Central memory CD4-positive, alpha-beta T cell (primary cell): ENCODE data around the gene ARL6.

ENCODE experiments used
- DNase-seq: peaks from one replicate; pipeline ENCODE4 v3.0.0; 2022
- total RNA-seq, 3 experiments: gene quantifications; one replicate each; lab custom pipeline; 2026; lab: John Stamatoyannopoulos, UW

The ARL6 gene, protein sequence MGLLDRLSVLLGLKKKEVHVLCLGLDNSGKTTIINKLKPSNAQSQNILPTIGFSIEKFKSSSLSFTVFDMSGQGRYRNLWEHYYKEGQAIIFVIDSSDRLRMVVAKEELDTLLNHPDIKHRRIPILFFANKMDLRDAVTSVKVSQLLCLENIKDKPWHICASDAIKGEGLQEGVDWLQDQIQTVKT
- 5.6 to 15.0 (median 12.0) reads per million in 3 experiments for total RNA-seq

GRCh38 chr3:97764407-97765238 is at the start of gene ARL6:
TSS of gene ARL6 (plus strand) at chr3:97764758. CDS start at chr3:97768108, 3,350 bp downstream.
- peak; percentile 75 for DNase-seq

GRCh38 chr3:97719156-97719821 is 45.3 kb upstream of the ARL6 start:
- DNase-seq: peak; percentile 37

- no peak for DNase-seq
Measured at GRCh38 chr3:97720417-97720816, 44.1 kb upstream of the ARL6 start.

- DNase-seq: no peak
Measured at GRCh38 chr3:97721446-97721845, 43.1 kb upstream of the ARL6 start.

DNA sequence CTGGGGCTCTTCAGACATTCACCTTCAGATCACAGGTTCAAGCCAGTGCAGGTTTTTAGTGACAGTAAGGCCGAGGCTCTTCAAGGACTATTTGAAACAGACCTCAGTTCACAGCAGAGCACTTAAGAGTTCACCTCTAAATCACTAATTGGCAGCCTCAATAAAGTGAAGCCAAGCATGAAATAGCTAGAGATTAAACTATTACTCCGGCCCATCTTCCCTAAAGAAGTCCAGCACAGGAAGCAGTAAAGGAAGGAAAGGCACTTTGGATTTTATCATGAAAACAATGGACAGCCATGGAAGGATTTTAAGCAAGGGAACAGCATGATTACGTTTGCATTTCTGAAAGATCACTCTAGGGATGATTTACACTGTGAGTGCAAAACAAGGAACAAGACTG is 27.6 kb upstream of the ARL6 start:
- DNase-seq: no peak

GRCh38 chr3:97738761-97739160 is 25.8 kb upstream of the ARL6 start:
- DNase-seq: no peak

GRCh38 chr3:97742036-97742435 is 22.5 kb upstream of the ARL6 start:
- no peak for DNase-seq

DNA sequence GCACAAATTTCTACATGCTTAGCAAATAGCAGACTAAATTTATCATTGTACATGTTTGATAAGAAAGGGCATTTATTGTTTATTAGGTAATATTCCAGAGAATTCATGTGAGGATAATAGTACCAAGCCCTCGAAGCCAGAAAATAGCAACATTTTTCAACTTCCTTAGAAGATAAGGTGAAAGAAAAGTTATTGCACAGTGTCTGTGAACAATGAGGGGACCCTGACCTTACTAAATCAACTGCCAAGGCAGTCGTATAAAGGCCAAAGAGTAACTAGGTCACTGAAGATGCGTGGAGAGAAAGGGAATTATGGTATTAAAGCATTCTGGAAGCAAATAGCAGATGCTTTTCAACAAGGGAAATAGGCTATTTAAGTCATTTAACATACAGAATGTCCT is 20.3 kb upstream of the ARL6 start:
- DNase-seq: no peak

DNA sequence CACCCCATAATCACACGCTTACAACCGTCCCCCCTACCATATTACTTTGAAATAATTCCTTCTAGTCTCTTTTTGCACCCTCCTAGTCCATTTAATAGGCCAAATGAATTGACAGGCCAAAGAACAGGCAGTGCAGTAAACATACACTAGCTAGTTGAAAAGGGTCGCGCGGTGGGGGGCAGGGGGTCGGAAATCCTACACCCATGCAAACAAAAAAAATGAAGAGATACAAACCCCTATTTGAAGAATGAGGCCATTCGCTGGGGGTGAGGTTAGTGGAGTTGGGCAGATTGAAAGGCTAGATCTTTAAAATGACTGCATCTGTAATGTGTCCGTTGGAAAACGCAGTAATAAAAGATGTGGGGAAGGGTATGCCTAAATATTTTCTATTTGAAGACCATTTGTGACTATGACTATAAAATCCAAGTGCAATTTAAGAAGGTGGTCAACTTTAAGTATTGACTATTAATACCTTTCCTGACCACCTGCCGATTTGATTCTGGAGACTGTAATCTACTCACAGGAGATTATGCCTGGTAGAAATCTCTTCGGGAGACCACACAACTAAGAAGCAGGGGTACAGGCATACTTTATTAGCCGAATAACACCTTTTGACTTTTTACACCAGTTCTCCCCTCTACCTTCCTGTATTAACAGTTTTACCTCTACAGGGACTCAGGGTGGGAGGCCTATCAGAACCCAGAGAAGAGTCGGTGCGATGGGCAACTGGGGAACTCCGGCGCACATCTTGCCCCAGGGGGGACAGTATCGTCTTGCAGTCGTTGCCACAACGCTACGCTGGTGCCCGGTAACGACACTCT is 762 bp upstream of the ARL6 start:
- DNase-seq: no peak

GRCh38 chr3:97765336-97765735 is 778 bp downstream of the ARL6 start:
- DNase-seq: no peak

DNA sequence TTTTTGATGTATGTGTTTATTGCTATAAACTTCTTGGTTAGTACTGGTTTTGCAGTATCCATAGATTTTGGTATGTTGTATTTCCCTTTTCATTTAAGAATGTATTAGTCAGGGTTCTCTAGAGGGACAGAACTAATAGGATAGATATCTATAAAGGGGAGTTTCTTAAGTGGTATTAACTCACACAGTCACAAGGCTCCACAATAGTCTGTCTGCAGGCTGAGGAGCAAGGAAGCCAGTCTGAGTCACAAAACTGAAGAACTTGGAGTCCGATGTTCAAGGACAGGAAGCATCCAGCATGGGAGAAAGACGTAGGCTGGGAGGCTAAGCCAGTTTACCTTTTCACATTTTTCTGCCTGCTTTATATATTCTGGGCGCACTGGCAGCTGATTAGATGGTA is 8.4 kb downstream of the ARL6 start:
- DNase-seq: no peak

DNA sequence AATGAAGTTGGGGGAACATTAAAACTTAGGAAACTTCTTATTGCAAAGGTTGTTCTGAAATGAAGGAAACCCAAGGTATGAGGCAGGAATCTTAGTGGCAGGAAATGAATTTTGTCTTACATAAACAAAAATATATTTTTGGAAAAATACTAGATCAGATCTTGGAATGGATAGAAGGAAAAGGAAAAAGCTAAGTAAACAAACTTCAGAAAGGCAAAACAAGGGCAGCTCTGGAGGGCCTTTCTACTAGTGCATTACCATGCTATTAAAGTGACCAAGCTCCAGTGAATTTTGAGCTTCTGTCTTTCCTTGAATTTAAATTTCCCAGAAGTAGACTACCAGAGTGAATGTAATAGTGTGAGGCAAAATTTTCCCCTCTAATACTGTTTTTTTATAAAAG is 13.6 kb downstream of the ARL6 start:
- no peak for DNase-seq

- DNase-seq: peak; percentile 56
Measured at GRCh38 chr3:97793420-97794019, 29.0 kb downstream of the ARL6 start.

DNA sequence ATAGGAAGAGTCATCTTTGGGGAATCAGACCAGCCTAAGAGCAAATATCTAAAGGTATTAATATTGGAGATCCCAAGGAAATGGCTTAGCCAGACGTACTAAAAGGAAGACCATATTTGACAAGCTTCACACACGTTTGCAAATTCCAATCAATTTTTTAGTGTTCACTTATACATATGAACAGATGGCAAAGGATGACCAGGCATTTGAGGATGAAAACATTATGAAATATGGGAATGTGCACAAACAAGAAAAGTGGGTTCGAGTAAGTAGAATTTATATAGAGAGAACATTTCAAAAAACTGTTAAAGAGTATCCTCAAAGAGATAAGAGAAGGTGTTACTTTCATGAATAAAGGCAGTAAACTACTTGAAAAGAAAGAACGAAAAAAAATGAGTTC is 31.4 kb downstream of the ARL6 start:
- DNase-seq: no peak

DNA sequence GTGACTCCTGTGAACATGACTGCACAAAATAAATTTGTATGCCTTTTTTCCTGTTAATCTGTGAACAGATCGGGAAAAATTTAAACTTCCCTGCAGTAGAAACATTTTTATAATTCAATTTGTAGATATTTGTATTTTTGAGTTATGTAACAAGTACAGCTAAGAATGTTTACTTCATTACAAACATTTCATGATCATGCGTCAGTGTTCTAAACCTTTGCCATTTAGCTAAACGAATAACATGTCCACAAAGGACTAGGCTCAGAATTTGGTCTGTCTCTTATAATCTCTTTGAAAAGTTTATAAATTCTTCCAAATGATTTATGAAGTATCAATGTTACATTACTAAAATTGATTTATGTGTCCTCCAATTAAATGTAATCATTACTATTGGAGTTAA is 39.9 kb downstream of the ARL6 start:
- no peak for DNase-seq

DNA sequence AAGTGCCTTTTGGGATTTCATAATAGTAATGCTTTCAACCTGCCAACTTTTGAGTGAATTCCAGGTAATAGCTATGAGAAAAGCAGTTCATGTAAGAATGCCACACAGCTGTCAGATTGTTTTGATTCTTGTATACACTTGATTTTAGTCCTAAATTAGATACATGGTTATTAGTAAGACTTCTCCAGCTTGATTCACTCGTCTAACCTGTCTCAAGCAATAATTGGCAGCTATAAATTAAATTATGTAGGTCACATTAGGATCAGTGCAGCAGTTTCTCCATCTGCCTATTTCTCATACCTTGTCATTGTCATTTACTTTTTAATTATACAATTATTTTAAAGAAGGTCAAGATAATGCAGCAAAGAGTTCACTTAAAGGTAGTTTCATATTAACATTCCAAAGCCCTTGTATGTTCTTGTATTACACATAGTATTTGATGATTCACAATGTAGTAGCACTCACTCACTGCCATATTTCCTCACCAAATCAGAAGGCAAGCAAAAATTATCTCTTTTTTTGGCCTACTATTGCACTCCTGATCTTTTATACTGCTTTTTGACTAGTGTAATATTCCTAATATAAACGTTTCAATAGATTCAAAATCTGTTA is 46.3 kb downstream of the ARL6 start:
- no peak for DNase-seq

- peak; percentile 33 for DNase-seq
Measured at GRCh38 chr3:97815149-97815917, 50.8 kb downstream of the ARL6 start.

DNA sequence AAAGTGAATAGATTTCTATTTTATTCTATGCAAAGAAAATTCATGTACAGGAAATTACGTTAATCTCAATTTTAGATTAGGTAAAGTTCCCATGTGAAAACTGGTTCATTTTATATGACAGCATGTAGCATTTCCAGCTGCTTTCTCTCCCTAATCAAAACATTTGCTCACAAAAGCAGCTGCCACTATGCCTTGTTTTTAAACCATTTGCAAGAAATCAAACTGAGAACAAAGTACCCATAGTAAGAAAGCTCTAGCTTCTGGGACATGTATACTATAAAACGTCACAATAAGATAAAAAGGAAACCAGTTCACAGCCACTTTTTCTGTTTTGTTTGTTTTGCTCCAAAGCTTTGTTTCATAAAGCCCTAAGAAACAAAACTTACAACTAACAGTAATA is 52.3 kb downstream of the ARL6 start:
- DNase-seq: no peak

DNA sequence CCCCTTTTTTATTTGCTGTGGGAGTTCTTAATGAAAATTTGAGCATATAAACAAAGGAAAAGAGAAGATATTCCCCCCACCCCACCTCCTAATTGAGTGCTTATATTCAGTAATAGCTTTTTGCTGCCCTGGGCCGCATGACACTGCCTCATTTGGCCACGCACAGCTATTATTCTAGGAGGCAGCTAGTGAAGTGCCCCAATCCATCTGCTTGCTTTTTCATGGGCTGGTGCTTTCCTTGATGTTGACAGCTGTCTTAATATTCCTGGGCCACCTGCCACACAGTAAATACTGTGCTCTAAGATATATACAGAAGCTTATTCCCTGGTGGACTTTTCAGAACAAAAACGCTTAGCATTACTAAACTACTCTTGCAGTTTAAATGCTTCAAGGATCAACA is 53.4 kb downstream of the ARL6 start:
- DNase-seq: no peak

- DNase-seq: peak; percentile 3
Measured at GRCh38 chr3:97820780-97821179, 56.2 kb downstream of the ARL6 start.

DNA sequence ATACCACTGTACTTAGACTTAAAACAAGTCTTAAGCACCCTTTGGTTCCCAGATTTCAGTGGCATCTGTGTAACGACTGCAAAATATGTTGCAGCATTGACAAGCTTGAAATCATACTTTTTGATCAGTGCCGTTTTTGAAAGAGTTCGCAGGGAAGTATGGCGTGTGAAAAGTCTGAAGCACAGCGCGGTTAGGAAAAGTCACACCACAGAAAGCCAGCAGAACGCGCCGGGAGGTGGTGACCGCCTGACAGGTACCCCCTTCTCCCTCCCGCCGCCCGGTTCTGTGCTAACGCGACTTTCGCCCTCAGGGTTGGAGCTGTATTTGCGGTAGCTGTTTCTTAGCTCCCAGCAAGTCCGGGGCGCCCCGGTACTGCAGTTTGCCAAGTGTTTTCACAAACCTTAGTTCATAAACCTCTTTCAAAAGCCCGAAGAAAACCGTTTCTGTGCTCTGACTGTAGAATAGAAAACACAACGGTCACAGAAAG is 56.8 kb downstream of the ARL6 start:
- DNase-seq: no peak
